Chondrocyte (in vitro differentiated cells): ENCODE data around the gene MAML2. TPM values are rescaled to one million over a fixed set of nuclear protein-coding genes. Genes with fewer than 3 reads are reported as not detected.

Experiments
- DNase-seq: peaks from one replicate; pipeline ENCODE4 v3.0.0; 2021; ENCODE audit warnings: mixed read lengths, low spot score
- H3K27ac Mint-ChIP-seq: one replicate; pipeline ENCODE4 v1.8.0; 2021; ENCODE audit warnings: mild to moderate bottlenecking, moderate library complexity, mixed read lengths; ENCODE audit not compliant: unreplicated experiment
- H3K27me3 Mint-ChIP-seq: 2 replicates; pipeline ENCODE4 v1.8.0; 2021; ENCODE audit warnings: low read depth, mixed read lengths
- H3K36me3 Mint-ChIP-seq: 2 replicates; pipeline ENCODE4 v1.8.0; 2021; ENCODE audit warnings: low read depth, mixed read lengths
- H3K4me1 Mint-ChIP-seq: 2 replicates; pipeline ENCODE4 v1.8.0; 2021; ENCODE audit warnings: low read depth, mild to moderate bottlenecking, mixed read lengths
- H3K4me3 Mint-ChIP-seq: one replicate; pipeline ENCODE4 v1.8.0; 2021; ENCODE audit warnings: mild to moderate bottlenecking, moderate library complexity, mixed read lengths; ENCODE audit not compliant: unreplicated experiment
- H3K9me3 Mint-ChIP-seq: 2 replicates; pipeline ENCODE4 v1.8.0; 2021; ENCODE audit warnings: low read depth, mixed read lengths
- total RNA-seq: library from RNA; stranded (reverse); gene quantifications from 3 replicates; pipeline ENCODE4 v1.2.1, GENCODE V29; 2021
- TF ChIP-seq, protein P1 (sequence below): fragments of 200-600 bp; sonication (generic); IDR thresholded peaks from 2 replicates; pipeline ENCODE4 v1.5.0; 2021; ENCODE audit warnings: antibody characterized with exemption, mild to moderate bottlenecking, moderate library complexity

The MAML2 gene
- total RNA-seq, 1 donor from 2014 or later, result 19.0 TPM

DNA sequence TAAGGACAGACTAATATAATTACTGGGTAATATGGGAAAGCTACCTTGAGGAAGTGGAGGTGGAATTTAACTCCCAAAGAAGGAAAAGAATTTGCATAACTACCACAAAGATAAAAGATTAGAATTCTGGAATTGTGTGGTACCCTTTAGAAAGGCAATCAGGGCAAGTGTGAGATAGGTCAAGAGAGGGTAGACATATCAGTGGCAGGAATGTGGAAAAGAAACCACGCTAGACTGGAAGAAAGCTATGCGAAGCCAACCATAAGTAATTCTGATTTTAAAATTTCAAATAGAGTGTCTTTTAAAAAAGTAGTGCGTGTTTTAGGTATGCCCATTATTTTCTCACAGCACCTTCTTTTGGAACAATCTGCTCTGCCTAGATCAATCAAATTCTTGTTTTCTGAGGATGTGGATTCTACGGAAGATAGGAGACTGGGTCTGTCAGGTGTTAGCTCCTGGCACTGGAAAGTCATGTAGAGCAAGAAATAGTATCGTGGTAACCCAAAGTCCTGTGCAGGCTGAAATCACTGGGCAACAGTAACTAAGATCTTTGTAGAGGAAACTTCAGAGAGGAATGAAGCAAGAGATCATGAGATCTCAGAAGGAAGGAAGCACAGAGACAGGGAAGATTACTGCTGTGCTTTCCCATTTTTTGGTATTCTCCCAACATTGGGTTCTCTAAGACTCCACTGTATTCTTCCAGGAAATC, 307.8 kb downstream of the MAML2 start:
- no peaks in the 10 kb centered on the region for H3K27me3 Mint-ChIP-seq
- peaks cover 4% of the 10 kb centered on the region for H3K9me3 Mint-ChIP-seq
- H3K4me1 Mint-ChIP-seq, result peaks cover 38% of the 10 kb centered on the region
- H3K27ac Mint-ChIP-seq, result no peak overlapping the region
- TF ChIP-seq, protein P1, sequence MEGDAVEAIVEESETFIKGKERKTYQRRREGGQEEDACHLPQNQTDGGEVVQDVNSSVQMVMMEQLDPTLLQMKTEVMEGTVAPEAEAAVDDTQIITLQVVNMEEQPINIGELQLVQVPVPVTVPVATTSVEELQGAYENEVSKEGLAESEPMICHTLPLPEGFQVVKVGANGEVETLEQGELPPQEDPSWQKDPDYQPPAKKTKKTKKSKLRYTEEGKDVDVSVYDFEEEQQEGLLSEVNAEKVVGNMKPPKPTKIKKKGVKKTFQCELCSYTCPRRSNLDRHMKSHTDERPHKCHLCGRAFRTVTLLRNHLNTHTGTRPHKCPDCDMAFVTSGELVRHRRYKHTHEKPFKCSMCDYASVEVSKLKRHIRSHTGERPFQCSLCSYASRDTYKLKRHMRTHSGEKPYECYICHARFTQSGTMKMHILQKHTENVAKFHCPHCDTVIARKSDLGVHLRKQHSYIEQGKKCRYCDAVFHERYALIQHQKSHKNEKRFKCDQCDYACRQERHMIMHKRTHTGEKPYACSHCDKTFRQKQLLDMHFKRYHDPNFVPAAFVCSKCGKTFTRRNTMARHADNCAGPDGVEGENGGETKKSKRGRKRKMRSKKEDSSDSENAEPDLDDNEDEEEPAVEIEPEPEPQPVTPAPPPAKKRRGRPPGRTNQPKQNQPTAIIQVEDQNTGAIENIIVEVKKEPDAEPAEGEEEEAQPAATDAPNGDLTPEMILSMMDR, result no peak
- DNase-seq, result no peak
- H3K4me3 Mint-ChIP-seq, result no peak overlapping the region
- peaks cover 3% of the 10 kb centered on the region for H3K36me3 Mint-ChIP-seq

DNA sequence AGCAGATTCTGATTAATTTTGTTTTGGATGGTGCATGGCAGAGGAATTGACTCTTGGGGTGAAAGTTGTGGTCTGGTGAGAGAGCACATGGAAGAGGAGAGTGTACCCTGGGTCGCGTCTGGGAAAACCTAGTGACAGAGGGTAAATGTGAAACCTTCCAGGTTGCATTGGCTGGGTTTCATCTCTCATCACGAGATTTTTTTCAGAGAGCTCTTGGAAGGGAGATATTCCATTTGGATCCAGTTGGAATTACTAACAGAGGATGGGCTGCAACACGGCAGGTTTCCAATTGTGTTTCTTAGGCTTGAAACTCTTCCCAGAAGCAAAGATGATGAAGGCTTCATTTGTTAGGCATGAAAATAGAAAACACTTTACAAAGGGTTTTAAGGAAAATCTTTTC, 309.4 kb downstream of the MAML2 start:
- Mint-ChIP-seq H3K27ac (no peak overlapping the region), H3K4me1 (peaks cover 37% of the 10 kb centered on the region)

DNA sequence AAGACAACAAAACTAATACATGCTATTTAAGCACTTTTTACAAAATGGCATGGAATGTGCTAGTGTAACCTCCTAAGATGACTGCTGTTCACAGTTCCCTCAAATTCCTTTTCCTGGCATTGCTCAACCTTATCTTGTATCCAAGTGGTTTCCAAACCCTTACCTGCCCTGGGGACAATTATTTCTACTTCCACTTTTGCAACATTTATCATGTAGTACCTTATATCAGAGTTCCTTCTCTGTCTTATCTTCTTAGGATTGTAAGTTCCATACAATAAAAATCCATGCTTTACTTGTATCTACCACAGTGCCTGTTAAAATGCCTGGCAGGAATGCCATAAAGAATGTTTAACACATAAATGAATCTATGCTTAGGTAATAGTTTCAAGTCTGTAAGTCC, 309.9 kb downstream of the MAML2 start:
- no peak for DNase-seq
- TF ChIP-seq, protein P1, result no peak

More for the DNA sequence above, 309.4 kb downstream of the MAML2 start:
- no peak for DNase-seq
- H3K36me3 Mint-ChIP-seq, result peaks cover 3% of the 10 kb centered on the region
- H3K27me3 Mint-ChIP-seq, result no peaks in the 10 kb centered on the region
- peaks cover 4% of the 10 kb centered on the region for H3K9me3 Mint-ChIP-seq
- TF ChIP-seq, protein P1, result no peak
- no peak overlapping the region for H3K4me3 Mint-ChIP-seq

DNA sequence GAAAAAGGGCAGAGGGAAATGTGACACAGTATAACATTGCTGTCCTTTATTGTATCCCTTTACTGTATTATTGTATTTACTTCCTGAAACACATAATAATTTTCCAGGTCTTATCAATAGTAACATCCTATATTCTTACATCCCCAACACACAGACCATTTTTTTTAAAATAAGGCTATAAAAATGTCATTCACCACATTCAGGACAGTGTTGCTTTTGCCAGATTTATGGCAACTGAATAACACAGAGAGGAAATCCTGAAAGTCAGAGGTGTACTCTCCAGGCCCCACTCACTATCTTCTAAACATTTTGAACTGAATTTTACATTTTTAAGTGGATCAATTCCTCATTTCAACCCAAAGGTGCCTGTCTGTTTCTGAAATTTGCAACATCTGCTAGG, 314.2 kb downstream of the MAML2 start:
- Mint-ChIP-seq H3K4me3 (no peak overlapping the region), H3K27ac (no peak overlapping the region)
- DNase-seq, result no peak

More for the DNA sequence above, 309.9 kb downstream of the MAML2 start:
- Mint-ChIP-seq H3K4me1 (peaks cover 34% of the 10 kb centered on the region), H3K9me3 (peaks cover 4% of the 10 kb centered on the region), H3K36me3 (peaks cover 3% of the 10 kb centered on the region), H3K27ac (no peak overlapping the region), H3K27me3 (no peaks in the 10 kb centered on the region), H3K4me3 (no peak overlapping the region)

DNA sequence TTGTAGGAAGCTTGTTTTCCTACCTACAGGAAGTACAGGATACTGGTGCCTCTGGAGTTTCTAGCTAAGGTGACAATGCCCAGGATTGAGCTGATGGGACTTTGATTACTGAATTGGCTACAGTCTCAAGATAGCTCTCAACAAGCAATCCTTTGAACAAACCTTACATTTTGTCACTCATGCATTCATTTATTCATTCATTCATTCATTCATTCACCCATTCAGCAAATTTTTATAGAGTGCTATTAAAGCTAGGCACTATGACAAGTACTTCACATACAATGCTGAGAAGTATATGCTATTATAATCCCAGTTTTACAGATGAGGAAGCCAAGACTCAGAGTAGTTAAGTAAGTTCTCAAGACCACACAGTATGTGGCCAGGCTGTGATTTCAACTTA, 316.0 kb downstream of the MAML2 start:
- TF ChIP-seq, protein P1, result no peak
- DNase-seq, result no peak
- no peaks in the 10 kb centered on the region for H3K27me3 Mint-ChIP-seq

More for the DNA sequence above, 314.2 kb downstream of the MAML2 start:
- Mint-ChIP-seq H3K4me1 (peaks cover 12% of the 10 kb centered on the region), H3K27me3 (no peaks in the 10 kb centered on the region), H3K9me3 (peaks cover 4% of the 10 kb centered on the region), H3K36me3 (peaks cover 5% of the 10 kb centered on the region)
- TF ChIP-seq, protein P1, result no peak

More for the DNA sequence above, 316.0 kb downstream of the MAML2 start:
- Mint-ChIP-seq H3K4me1 (no peaks in the 10 kb centered on the region), H3K27ac (no peak overlapping the region), H3K36me3 (peaks cover 2% of the 10 kb centered on the region), H3K4me3 (no peak overlapping the region), H3K9me3 (no peaks in the 10 kb centered on the region)
